DOHH2 (cell line): ENCODE data around the gene RASA2.

ENCODE experiments used
- CTCF ChIP-seq: fragments of 200-600 bp; sonication (generic); IDR thresholded peaks from one replicate; pipeline ENCODE4 v1.5.1; 2014; ENCODE audit warnings: antibody characterized with exemption, mild to moderate bottlenecking, low read depth, low read length; ENCODE audit not compliant: poor library complexity, severe bottlenecking
- EZH2phosphoT487 ChIP-seq: fragments of 200-600 bp; sonication (generic); IDR thresholded peaks from 2 replicates; pipeline ENCODE4 v1.6.1; 2017; ENCODE audit warnings: borderline replicate concordance, mild to moderate bottlenecking, antibody characterized with exemption, low read length, moderate library complexity, mixed read lengths

GRCh38 chr3:141529717-141530414, 43.0 kb downstream of the RASA2 start:
- TF ChIP-seq EZH2phosphoT487 (no peak), CTCF (no peak)
